Measurements from ENCODE around the gene LRATD1. TPM values are rescaled to one million over a fixed set of nuclear protein-coding genes. Genes with fewer than 3 reads are reported as not detected.

The LRATD1 gene
- total and polyA plus RNA-seq, 10 of the 15 experiments (the other 5 are each of a cell fraction or from before 2014, with no cell fraction given) = 0.02 TPM; not detected in 9

DNA sequence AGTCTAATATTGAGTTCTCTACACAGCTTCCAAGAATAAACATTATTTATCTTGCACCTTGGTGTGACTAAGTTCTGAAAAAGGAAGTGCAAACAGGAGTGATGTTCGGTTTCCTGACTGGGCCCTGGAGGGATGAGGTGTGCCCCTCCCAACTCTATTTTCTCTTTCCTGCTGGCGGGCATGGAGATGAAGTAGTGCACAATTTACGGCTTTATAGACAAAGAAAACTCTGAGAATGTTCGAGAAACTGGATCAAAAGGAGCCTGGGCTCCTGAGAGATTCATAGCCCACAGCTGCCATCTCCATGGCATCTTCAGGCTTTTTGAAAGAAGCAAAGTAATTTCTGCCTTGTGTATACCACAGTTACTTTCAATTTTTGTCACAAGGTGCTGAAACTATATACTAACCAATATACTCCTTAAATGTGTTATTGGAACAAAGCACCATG is 22.3 kb downstream of the LRATD1 start:
- BruUV-seq (replicated peaks) = no TSS peak
- DNase-seq (ENCODE audit: low read depth, low spot score) (peak; percentile 40), FAIRE-seq (peak; percentile 89), ATAC-seq (peak; percentile 95)
- H3K36me3 ChIP-seq (ENCODE audit: control insufficient read depth in 2 of 2, insufficient read depth in 2 of 2, low read length in 1 of 2) = no peaks in the 10 kb centered on the region
- H2AFZ ChIP-seq (ENCODE audit: control insufficient read depth, low read depth, low read length) = peak overlapping the region; percentile 30; the same call in 1 of the 2 replicates
- peaks cover 9% of the 10 kb centered on the region; the same call in 1 of the 2 replicates for H3K4me1 ChIP-seq (ENCODE audit: control insufficient read depth, insufficient read depth, low read length)
- ChIA-PET SMC1A (ENCODE audit: uncharacterized antibody, unreplicated experiment) (interaction anchor here (1.0 to 2.1 kb wide), 4 partner anchors 14 to 127 kb away, joined by 3 to 8 read pairs (median 4); no protein-coding TSS in a partner anchor), CTCF (interaction anchor here (0.6 to 1.5 kb wide), 2 partner anchors 12 to 641 kb away, joined by 3 to 6 read pairs; no protein-coding TSS in a partner anchor), POLR2A (no interaction called here), RAD21 (ENCODE audit: unreplicated experiment) (no interaction called here)
- H3K4me2 ChIP-seq (ENCODE audit: control insufficient read depth, insufficient read depth) = peak overlapping the region; percentile 26; the same call in 1 of the 2 replicates
- H3K27me3 ChIP-seq (replicated peaks in 1 of 2; ENCODE audit: control insufficient read depth in 2 of 2, insufficient read depth in 2 of 2, low read length in 1 of 2) = no peaks in the 10 kb centered on the region
- H3K9me3 ChIP-seq (replicated peaks; ENCODE audit: control insufficient read depth, insufficient read depth, low read length) = no peaks in the 10 kb centered on the region
- H3K27ac ChIP-seq (ENCODE audit: control insufficient read depth, insufficient read depth) = peak overlapping the region; percentile 20; the same call in 1 of the 2 replicates
- H4K20me1 ChIP-seq (ENCODE audit: control insufficient read depth, insufficient read depth) = no peaks in the 10 kb centered on the region
- 0% methylated on average over 4 of the region's 4 CpGs for WGBS (ENCODE audit: insufficient coverage, insufficient replicate concordance, low lambda C conversion rate, missing lambda C conversion rate)
- intact Hi-C loops (cut with micrococcal nuclease; ENCODE audit: unreplicated experiment) = no loop called here
- no peaks in the 10 kb centered on the region for H3K79me2 ChIP-seq (ENCODE audit: control insufficient read depth, insufficient read depth, low read length)
- H3K9ac ChIP-seq (ENCODE audit: control insufficient read depth, insufficient read depth, low read length) = no peak overlapping the region
- in situ Hi-C loops (cut with MboI) = no loop called here
- H3K4me3 ChIP-seq = 0 out of 2 replicates have a peak overlapping the region, but pooled peaks have one; percentile 14
- TF ChIP-seq, protein P1, sequence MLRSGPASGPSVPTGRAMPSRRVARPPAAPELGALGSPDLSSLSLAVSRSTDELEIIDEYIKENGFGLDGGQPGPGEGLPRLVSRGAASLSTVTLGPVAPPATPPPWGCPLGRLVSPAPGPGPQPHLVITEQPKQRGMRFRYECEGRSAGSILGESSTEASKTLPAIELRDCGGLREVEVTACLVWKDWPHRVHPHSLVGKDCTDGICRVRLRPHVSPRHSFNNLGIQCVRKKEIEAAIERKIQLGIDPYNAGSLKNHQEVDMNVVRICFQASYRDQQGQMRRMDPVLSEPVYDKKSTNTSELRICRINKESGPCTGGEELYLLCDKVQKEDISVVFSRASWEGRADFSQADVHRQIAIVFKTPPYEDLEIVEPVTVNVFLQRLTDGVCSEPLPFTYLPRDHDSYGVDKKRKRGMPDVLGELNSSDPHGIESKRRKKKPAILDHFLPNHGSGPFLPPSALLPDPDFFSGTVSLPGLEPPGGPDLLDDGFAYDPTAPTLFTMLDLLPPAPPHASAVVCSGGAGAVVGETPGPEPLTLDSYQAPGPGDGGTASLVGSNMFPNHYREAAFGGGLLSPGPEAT (IDR thresholded peaks at IDR 0.05; ENCODE audit: low read depth) = peak; percentile 66
- TF ChIP-seq NFIC (IDR thresholded peaks at IDR 0.05; ENCODE audit: low read depth, low read length) = peak; percentile 78; the same call in 1 of the 2 replicates
- peak in 1 of 2 experiments; percentile 58; a peak in 2 of 4 replicates for TF ChIP-seq ETV6 (conservative IDR thresholded peaks at IDR 0.05 in 1 of 2, IDR thresholded peaks at IDR 0.05 in 1 of 2; ENCODE audit: borderline replicate concordance in 1 of 2, low read depth in 1 of 2)
- TF ChIP-seq, protein P2, sequence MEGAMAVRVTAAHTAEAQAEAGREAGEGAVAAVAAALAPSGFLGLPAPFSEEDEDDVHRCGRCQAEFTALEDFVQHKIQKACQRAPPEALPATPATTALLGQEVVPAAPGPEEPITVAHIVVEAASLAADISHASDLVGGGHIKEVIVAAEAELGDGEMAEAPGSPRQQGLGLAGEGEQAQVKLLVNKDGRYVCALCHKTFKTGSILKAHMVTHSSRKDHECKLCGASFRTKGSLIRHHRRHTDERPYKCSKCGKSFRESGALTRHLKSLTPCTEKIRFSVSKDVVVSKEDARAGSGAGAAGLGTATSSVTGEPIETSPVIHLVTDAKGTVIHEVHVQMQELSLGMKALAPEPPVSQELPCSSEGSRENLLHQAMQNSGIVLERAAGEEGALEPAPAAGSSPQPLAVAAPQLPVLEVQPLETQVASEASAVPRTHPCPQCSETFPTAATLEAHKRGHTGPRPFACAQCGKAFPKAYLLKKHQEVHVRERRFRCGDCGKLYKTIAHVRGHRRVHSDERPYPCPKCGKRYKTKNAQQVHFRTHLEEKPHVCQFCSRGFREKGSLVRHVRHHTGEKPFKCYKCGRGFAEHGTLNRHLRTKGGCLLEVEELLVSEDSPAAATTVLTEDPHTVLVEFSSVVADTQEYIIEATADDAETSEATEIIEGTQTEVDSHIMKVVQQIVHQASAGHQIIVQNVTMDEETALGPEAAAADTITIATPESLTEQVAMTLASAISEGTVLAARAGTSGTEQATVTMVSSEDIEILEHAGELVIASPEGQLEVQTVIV (IDR thresholded peaks at IDR 0.05; ENCODE audit: borderline replicate concordance, partially characterized antibody) = no peak
- no peak for TF ChIP-seq SREBF1 (IDR thresholded peaks at IDR 0.05; ENCODE audit: low read length)
- TF ChIP-seq TCF12 (IDR thresholded peaks at IDR 0.05; ENCODE audit: low read depth, low read length) = 0 out of 2 replicates have a peak, but pooled peaks have one; percentile 6
- TF ChIP-seq RUNX3 (IDR thresholded peaks at IDR 0.05; ENCODE audit: low read length) = peak; percentile 94
- TF ChIP-seq, protein P3, sequence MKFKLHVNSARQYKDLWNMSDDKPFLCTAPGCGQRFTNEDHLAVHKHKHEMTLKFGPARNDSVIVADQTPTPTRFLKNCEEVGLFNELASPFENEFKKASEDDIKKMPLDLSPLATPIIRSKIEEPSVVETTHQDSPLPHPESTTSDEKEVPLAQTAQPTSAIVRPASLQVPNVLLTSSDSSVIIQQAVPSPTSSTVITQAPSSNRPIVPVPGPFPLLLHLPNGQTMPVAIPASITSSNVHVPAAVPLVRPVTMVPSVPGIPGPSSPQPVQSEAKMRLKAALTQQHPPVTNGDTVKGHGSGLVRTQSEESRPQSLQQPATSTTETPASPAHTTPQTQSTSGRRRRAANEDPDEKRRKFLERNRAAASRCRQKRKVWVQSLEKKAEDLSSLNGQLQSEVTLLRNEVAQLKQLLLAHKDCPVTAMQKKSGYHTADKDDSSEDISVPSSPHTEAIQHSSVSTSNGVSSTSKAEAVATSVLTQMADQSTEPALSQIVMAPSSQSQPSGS (IDR thresholded peaks at IDR 0.05; ENCODE audit: low read length) = peak; percentile 40
- TF ChIP-seq PAX5 (IDR thresholded peaks at IDR 0.05; ENCODE audit: borderline replicate concordance, low read depth, low read length) = no peak
- peak; percentile 96 for TF ChIP-seq JUNB (IDR thresholded peaks at IDR 0.05)
- no peak for TF ChIP-seq YBX1 (IDR thresholded peaks at IDR 0.05)
- peak; percentile 83; the same call in 1 of the 2 replicates for TF ChIP-seq IRF4 (IDR thresholded peaks at IDR 0.05; ENCODE audit: low read depth, low read length)
- no peak for TF ChIP-seq RFX5 (IDR thresholded peaks at IDR 0.05; ENCODE audit: low read depth, low read length)
- TF ChIP-seq MTA3 (IDR thresholded peaks at IDR 0.05; ENCODE audit: borderline replicate concordance, low read length) = peak; percentile 62; the same call in 1 of the 2 replicates
- TF ChIP-seq RB1 (IDR thresholded peaks at IDR 0.05; ENCODE audit: borderline replicate concordance) = no peak
- TF ChIP-seq EP300 (IDR thresholded peaks at IDR 0.05; ENCODE audit: borderline replicate concordance in 1 of 2, control insufficient read depth in 1 of 2, low read depth in 2 of 2, low read length in 2 of 2) = peak in 1 of 2 experiments; percentile 34; a peak in 1 of 4 replicates
- peak; percentile 94 for TF ChIP-seq DPF2 (IDR thresholded peaks at IDR 0.05)
- no peak for TF ChIP-seq MYB (IDR thresholded peaks at IDR 0.05; ENCODE audit: borderline replicate concordance, low read depth, low read length)
- TF ChIP-seq SUZ12 (IDR thresholded peaks at IDR 0.05; ENCODE audit: unreplicated experiment) = no peak
- no peak for TF ChIP-seq ZNF274 (IDR thresholded peaks at IDR 0.05; ENCODE audit: insufficient read depth, insufficient read length)
